Measurements from ENCODE around the gene SOAT2. TPM values are rescaled to one million over a fixed set of nuclear protein-coding genes. Genes with fewer than 3 reads are reported as not detected.
"Not testable (repeated sequence)": the region's sequence is repeated elsewhere in the genome, so short reads cannot be mapped to it uniquely, and the experiment has no call there.

Gene SOAT2
- polyA plus RNA-seq, 1 donor = 126 TPM

DNA sequence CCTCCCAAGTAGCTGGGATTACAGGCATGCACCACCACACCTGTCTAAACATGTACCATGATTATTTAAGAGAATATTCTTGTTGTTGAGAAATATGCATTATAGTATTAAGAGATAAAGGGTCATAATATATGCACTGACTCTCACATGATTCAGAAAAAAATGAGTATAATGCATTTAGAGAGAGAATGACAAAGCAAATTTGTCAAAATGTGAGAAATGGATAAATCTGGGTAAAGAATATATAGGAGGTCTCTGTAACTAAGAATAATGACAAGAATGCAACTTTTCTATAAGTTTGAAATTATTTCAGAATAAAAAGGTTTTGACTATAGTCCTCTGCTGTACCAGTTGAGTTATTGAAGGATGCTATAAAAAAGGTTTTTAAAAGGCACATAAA, 49.1 kb downstream of the SOAT2 start:
- Histone ChIP-seq H3K4me3 (ENCODE audit: low read length) (no peak overlapping the region), H3K9me3 (ENCODE audit: control insufficient read depth, low read depth, low read length) (no peaks in the 10 kb centered on the region), H3K27ac (ENCODE audit: low read length) (no peak overlapping the region), H3K27me3 (ENCODE audit: control insufficient read depth, insufficient read depth, low read length) (no peaks in the 10 kb centered on the region), H3K4me1 (ENCODE audit: control insufficient read depth, insufficient read depth, low read length) (no peaks in the 10 kb centered on the region), H3K36me3 (ENCODE audit: control insufficient read depth, insufficient read depth, low read length) (no peaks in the 10 kb centered on the region)
- DNase-seq = no peak

DNA sequence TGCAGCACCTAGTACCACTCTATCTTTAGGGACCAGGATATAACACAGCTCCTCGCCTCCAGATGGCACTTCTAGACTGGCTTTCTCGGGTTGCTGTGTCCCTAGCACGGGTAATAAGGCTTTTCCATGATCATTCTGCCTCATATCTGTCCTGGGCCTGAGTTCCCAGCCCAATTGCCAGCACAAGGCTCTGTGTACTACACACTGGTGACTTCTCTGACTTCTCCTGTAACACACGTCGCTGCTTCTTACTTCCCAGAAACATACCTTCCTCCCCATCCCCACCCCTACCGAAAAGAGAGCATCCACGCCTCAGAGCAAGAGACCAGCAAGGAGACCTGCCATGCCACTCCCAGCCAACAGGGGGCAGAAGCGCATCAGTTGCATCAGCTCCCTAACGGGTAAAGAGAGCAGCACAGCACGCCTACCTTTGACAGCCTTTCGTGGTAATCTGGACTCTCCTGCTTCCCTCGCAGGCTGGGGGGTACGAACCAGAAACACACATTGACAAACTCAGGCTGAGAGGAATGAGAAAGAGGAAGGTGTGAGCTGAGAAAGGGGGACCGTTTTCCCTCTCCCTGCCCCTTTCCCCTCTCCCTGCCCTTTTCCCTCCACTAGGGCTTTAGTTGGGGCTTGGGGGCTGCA, 56.0 kb downstream of the SOAT2 start:
- H3K9me3 ChIP-seq (ENCODE audit: control insufficient read depth, low read depth, low read length) = no peaks in the 10 kb centered on the region
- peaks cover 3% of the 10 kb centered on the region for H3K36me3 ChIP-seq (ENCODE audit: control insufficient read depth, insufficient read depth, low read length)
- no peak overlapping the region for H3K27ac ChIP-seq (ENCODE audit: low read length)
- peak; percentile 57 to 59 for DNase-seq
- H3K4me3 ChIP-seq (ENCODE audit: low read length) = no peak overlapping the region
- no peaks in the 10 kb centered on the region for H3K4me1 ChIP-seq (ENCODE audit: control insufficient read depth, insufficient read depth, low read length)
- no peaks in the 10 kb centered on the region for H3K27me3 ChIP-seq (ENCODE audit: control insufficient read depth, insufficient read depth, low read length)
- no CpG with 5 or more reads among the region's 14 CpGs for WGBS (ENCODE audit: insufficient coverage, low lambda C conversion rate)

DNA sequence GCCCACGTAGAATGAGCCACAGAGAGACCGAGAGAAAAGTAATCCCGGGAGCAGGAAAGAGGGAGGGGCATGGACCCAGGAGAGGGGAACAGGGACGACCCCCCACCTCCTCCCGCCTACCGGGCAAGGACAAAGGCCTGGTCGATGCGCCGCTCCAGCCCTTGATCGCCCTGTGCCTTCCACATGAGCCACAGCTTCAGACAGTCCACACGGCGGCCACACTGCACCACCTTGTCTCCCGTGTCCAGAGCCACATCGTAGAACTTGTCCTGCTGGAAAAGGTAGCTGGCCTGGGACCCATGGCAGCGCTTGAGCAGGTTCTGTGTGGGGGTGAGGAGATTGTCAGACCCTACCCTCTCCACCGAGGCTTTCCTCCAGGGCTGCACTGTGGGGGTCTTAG, 56.7 kb downstream of the SOAT2 start:
- Histone ChIP-seq H3K4me3 (ENCODE audit: low read length) (no peak overlapping the region), H3K4me1 (ENCODE audit: control insufficient read depth, insufficient read depth, low read length) (no peaks in the 10 kb centered on the region), H3K27me3 (ENCODE audit: control insufficient read depth, insufficient read depth, low read length) (no peaks in the 10 kb centered on the region), H3K36me3 (ENCODE audit: control insufficient read depth, insufficient read depth, low read length) (peaks cover 3% of the 10 kb centered on the region), H3K9me3 (ENCODE audit: control insufficient read depth, low read depth, low read length) (no peaks in the 10 kb centered on the region), H3K27ac (ENCODE audit: low read length) (no peak overlapping the region)
- DNase-seq = no peak
- 93% methylated on average over 2 of the region's 16 CpGs for WGBS (ENCODE audit: insufficient coverage, low lambda C conversion rate)

DNA sequence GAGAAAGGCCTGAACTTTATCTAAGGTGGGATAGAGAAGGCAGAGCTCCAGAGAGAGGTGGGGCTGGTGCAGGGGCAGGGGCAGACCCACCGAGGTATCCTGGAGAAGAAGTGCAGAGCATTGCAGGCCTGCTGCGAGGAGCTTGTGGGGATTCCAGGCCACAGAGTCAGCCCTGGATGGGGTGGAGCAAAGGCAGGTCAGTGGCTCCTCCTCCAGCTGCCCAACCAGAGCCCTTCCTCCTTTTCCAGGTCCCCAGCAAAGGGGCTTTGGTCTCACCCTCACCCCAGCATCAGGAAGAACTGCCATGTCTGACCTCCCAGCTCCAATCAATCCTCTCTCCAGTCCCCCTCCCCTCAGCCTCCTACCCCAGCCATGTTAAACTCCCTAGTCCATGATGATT, 57.4 kb downstream of the SOAT2 start:
- Histone ChIP-seq H3K4me3 (ENCODE audit: low read length) (no peak overlapping the region), H3K4me1 (ENCODE audit: control insufficient read depth, insufficient read depth, low read length) (no peaks in the 10 kb centered on the region), H3K27me3 (ENCODE audit: control insufficient read depth, insufficient read depth, low read length) (no peaks in the 10 kb centered on the region), H3K9me3 (ENCODE audit: control insufficient read depth, low read depth, low read length) (no peaks in the 10 kb centered on the region), H3K36me3 (ENCODE audit: control insufficient read depth, insufficient read depth, low read length) (peaks cover 3% of the 10 kb centered on the region), H3K27ac (ENCODE audit: low read length) (no peak overlapping the region)
- DNase-seq = no peak
- no CpG with 5 or more reads among the region's 2 CpGs for WGBS (ENCODE audit: insufficient coverage, low lambda C conversion rate)

DNA sequence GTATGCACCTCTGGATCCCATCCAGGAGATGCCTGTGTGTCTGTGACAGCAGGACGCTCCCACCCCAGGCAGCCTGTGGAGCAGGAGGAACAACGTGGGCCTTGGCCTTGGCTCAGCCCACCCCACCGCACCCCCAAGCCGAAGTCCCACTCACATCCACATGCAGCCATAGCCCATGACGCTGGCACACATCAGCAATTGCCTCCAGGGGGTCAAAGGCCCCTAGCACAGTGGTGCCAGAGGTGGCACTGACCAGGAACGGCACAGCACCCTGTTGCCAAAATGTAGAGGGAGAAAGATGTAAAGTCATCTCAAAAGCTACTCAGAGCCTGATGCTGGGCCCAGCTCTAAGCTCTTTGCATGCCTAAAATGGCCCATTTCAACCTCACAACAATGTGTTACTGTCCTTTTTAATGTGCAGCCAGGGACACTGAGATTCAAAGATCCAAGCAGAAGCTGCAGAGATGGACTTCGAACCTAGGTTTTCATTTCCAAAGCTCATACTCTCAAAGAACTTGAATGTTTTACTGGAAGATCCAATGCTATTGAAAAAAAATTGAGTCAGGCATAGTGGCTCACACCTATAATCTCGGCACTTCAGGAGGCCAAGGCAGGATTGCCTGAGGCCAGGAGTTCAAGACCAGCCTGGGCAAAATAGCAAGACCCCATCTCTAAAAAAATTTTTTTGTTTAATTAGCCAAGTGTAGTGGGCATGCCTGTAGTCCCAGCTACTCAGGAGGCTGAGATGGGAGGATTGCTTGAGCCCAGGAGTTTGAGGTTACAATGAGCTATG, 58.0 kb downstream of the SOAT2 start:
- Histone ChIP-seq H3K36me3 (ENCODE audit: control insufficient read depth, insufficient read depth, low read length) (peaks cover 3% of the 10 kb centered on the region), H3K9me3 (ENCODE audit: control insufficient read depth, low read depth, low read length) (no peaks in the 10 kb centered on the region), H3K4me3 (ENCODE audit: low read length) (no peak overlapping the region), H3K27ac (ENCODE audit: low read length) (no peak overlapping the region), H3K4me1 (ENCODE audit: control insufficient read depth, insufficient read depth, low read length) (no peaks in the 10 kb centered on the region), H3K27me3 (ENCODE audit: control insufficient read depth, insufficient read depth, low read length) (no peaks in the 10 kb centered on the region)
- WGBS (ENCODE audit: insufficient coverage, low lambda C conversion rate) = no CpG with 5 or more reads among the region's 8 CpGs
- DNase-seq = no peak

DNA sequence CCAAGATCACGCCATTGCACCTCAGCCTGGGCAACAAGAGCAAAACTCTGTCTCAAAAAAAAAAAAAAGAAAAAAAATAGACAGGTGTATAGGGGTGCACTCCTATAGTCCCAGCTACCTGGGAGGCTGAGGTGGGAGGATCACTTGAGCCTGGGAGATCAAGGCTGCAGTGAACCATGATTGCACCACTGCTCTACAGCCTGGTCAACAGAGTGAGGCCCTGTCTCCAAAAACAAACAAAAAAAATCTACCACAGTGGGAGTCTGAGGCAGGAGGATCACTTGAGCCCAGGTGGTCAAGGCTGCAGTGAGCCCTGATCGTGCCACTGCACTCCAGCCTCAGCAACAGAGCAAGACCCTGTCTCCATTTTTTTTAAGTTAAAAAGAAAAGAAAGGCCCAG, 59.7 kb downstream of the SOAT2 start:
- DNase-seq; H3K4me3 ChIP-seq (ENCODE audit: low read length); H3K4me1 ChIP-seq (ENCODE audit: control insufficient read depth, insufficient read depth, low read length); H3K9me3 ChIP-seq (ENCODE audit: control insufficient read depth, low read depth, low read length); H3K36me3 ChIP-seq (ENCODE audit: control insufficient read depth, insufficient read depth, low read length); H3K27me3 ChIP-seq (ENCODE audit: control insufficient read depth, insufficient read depth, low read length); H3K27ac ChIP-seq (ENCODE audit: low read length): not testable (repeated sequence)
- WGBS (ENCODE audit: insufficient coverage, low lambda C conversion rate) = no CpG with 5 or more reads among the region's 2 CpGs

DNA sequence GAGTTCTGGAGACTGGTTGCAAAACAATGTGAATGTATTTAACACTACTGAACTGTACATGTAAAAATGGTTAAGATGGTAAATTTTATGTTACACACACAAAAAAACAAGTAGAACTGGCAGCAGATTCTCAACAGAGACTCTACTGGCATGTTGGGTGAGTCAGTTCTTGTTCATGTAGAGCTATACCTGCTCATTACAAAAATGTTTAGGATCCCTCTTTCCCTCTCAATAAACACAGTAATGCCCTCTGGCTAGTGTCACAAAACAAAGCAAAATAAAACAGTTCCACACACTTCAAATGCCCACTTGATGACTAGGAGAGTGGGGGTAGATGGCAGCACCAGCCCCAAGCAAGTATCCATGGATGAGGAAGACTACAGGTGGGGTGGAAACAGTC, 63.6 kb downstream of the SOAT2 start:
- no peak for DNase-seq
- Histone ChIP-seq H3K27ac (ENCODE audit: low read length) (no peak overlapping the region), H3K4me3 (ENCODE audit: low read length) (no peak overlapping the region), H3K4me1 (ENCODE audit: control insufficient read depth, insufficient read depth, low read length) (no peaks in the 10 kb centered on the region), H3K9me3 (ENCODE audit: control insufficient read depth, low read depth, low read length) (no peaks in the 10 kb centered on the region), H3K27me3 (ENCODE audit: control insufficient read depth, insufficient read depth, low read length) (no peaks in the 10 kb centered on the region), H3K36me3 (ENCODE audit: control insufficient read depth, insufficient read depth, low read length) (peaks cover 21% of the 10 kb centered on the region)

DNA sequence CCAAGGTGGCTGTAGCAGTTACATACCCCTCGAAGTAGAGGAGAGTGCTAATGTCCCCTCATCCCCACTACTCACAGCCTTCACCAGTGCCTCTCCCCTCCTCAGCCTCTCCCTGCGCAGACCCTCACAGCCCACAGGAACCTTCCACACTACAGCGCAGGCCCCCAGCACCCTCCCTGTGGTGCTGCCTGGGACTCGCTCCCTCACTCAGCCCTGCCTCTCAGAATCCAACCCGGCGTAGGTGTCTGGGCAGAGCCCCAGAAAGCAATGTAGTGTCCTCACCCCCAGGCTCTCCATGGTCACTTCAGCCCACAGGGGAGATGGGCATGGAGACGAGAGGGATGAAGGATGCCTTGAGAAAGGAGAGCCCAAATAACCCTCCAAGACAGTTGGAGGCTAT, 66.4 kb downstream of the SOAT2 start:
- H3K9me3 ChIP-seq (ENCODE audit: control insufficient read depth, low read depth, low read length) = no peaks in the 10 kb centered on the region
- H3K4me3 ChIP-seq (ENCODE audit: low read length) = no peak overlapping the region
- WGBS (ENCODE audit: insufficient coverage, low lambda C conversion rate) = no CpG with 5 or more reads among the region's 7 CpGs
- no peaks in the 10 kb centered on the region for H3K27me3 ChIP-seq (ENCODE audit: control insufficient read depth, insufficient read depth, low read length)
- no peak overlapping the region for H3K27ac ChIP-seq (ENCODE audit: low read length)
- no peak for DNase-seq
- H3K4me1 ChIP-seq (ENCODE audit: control insufficient read depth, insufficient read depth, low read length) = peaks cover 3% of the 10 kb centered on the region
- H3K36me3 ChIP-seq (ENCODE audit: control insufficient read depth, insufficient read depth, low read length) = peaks cover 27% of the 10 kb centered on the region

DNA sequence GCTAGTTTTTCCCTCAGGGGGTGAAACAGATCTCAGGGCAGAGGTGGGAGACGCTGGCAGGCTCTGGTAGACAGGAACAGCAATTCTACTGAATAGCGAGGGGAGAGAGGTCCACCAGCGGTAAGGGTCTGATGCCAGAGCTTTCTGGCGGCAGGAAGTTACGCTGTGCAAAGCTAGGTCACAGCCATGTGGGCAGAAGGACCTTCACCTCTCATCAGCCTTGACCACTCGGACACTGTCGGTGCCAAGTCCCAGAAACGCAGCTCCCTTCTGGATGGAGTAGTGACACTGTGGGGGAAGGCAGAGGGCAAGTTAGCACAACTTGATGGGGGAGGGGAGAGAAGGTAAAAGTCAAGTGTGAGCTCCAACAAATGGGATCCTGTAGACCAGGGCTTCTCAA, 66.9 kb downstream of the SOAT2 start:
- peaks cover 8% of the 10 kb centered on the region for H3K4me1 ChIP-seq (ENCODE audit: control insufficient read depth, insufficient read depth, low read length)
- DNase-seq = no peak
- peaks cover 27% of the 10 kb centered on the region for H3K36me3 ChIP-seq (ENCODE audit: control insufficient read depth, insufficient read depth, low read length)
- WGBS (ENCODE audit: insufficient coverage, low lambda C conversion rate) = no CpG with 5 or more reads among the region's 8 CpGs
- H3K27me3 ChIP-seq (ENCODE audit: control insufficient read depth, insufficient read depth, low read length) = no peaks in the 10 kb centered on the region
- H3K4me3 ChIP-seq (ENCODE audit: low read length) = no peak overlapping the region
- H3K9me3 ChIP-seq (ENCODE audit: control insufficient read depth, low read depth, low read length) = no peaks in the 10 kb centered on the region
- H3K27ac ChIP-seq (ENCODE audit: low read length) = no peak overlapping the region

DNA sequence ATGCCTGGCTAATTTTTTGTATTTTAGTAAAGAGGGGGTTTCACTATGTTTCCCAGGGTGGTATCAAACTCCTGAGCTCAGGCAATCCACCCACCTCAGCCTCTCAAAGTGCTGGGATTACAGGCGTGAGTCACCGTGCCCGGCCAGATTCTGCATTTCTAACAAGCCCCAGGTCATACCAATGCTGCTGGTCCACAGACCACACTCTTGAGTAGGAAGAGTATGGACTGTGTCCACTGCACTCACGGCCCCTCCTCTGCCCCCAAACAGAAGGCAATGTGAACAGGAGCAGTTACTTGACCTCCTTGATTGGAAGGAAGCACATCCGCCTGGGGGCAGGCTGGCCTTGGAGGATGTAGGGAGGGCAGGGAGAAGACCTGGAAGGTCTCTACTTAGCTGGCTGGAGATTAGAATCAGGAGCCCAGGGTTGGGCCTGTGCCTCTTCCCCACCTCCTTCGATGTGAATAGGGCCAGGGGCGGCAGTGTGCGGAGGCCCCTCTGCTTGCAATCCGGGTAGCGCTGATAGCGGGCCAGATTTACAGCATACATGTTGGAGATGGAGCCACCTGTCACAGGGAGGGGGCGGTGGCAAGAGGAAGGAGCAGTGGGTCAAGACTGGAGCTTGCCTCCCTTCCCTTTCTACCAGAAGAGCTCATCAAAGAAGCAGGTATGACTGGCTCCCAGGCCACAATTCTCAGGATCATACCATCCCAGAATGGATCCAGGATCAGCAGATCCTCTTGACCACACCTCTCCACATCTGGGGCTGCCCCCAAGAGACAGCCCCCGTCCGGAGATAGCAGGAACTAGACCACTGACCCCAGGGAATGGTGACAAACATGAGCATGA, 67.8 kb downstream of the SOAT2 start:
- DNase-seq = no peak
- WGBS (ENCODE audit: insufficient coverage, low lambda C conversion rate) = no CpG with 5 or more reads among the region's 14 CpGs
- H3K4me3 ChIP-seq (ENCODE audit: low read length) = no peak overlapping the region
- H3K36me3 ChIP-seq (ENCODE audit: control insufficient read depth, insufficient read depth, low read length) = peaks cover 27% of the 10 kb centered on the region
- H3K9me3 ChIP-seq (ENCODE audit: control insufficient read depth, low read depth, low read length) = no peaks in the 10 kb centered on the region
- H3K4me1 ChIP-seq (ENCODE audit: control insufficient read depth, insufficient read depth, low read length) = peaks cover 11% of the 10 kb centered on the region
- no peak overlapping the region for H3K27ac ChIP-seq (ENCODE audit: low read length)
- H3K27me3 ChIP-seq (ENCODE audit: control insufficient read depth, insufficient read depth, low read length) = no peaks in the 10 kb centered on the region

All from large intestine (tissue), 3 donors.